Panc1 (cell line): ENCODE measurements around the gene SH3RF2. TPM values are rescaled to one million over a fixed set of nuclear protein-coding genes. Genes with fewer than 3 reads are reported as not detected.

Experiments
- ATAC-seq: fragments of 200-7000 bp; cut with Tn5 transposase; 2 replicates; pipeline ENCODE4 v1.9.1; 2020; ENCODE audit warnings: mild to moderate bottlenecking, moderate library complexity
- BruUV-seq: library from RNA; stranded (reverse); fragments of 400-500 nt; replicated peaks from 2 replicates; lab custom pipeline; 2021; lab: Mats Ljungman, UMichigan
- CTCF ChIA-PET: fragments of 300-600 bp; sonication (Branson Sonifier 250); formaldehyde crosslinking; loops from one replicate; lab custom pipeline; 2022; ENCODE audit warnings: antibody characterized with exemption; lab: Charles Lee
- POLR2A ChIA-PET: fragments of 300-600 bp; sonication (Branson Sonifier 250); formaldehyde crosslinking; loops from one replicate; lab custom pipeline; 2022; ENCODE audit warnings: antibody characterized with exemption; lab: Charles Lee
- DNase-seq: peaks from one replicate; pipeline ENCODE4 v3.0.0-alpha.2; 2010; ENCODE audit warnings: low read depth, low spot score
- H3K27ac ChIP-seq: 2 replicates; pipeline ENCODE4 v1.5.1; 2011; ENCODE audit warnings: mild to moderate bottlenecking, low read length, inconsistent platforms
- H3K27me3 ChIP-seq: fragments of 200-500 bp; sonication (Bioruptor generic); 2 replicates; pipeline ENCODE4 v1.6.0; 2014; ENCODE audit warnings: low read length, inconsistent platforms; ENCODE audit not compliant: control insufficient read depth, insufficient read depth
- H3K36me3 ChIP-seq: fragments of 200-500 bp; sonication (Bioruptor generic); 2 replicates; pipeline ENCODE4 v1.5.1; 2014; ENCODE audit warnings: inconsistent platforms, mild to moderate bottlenecking, low read length, moderate library complexity; ENCODE audit not compliant: control insufficient read depth, insufficient read depth
- H3K4me1 ChIP-seq: 2 replicates; pipeline ENCODE4 v1.5.1; 2011; ENCODE audit warnings: inconsistent platforms, mild to moderate bottlenecking, low read length, moderate library complexity; ENCODE audit not compliant: control insufficient read depth, insufficient read depth
- H3K4me3 ChIP-seq, 2 experiments: 2 replicates each; pipeline ENCODE4 v1.5.1; 2011 to 2012; ENCODE audit warnings: low read depth in 2 of 2, low read length in 2 of 2, mild to moderate bottlenecking in 2 of 2, inconsistent platforms in 1 of 2, moderate library complexity in 1 of 2
- H3K9me3 ChIP-seq: fragments of 200-500 bp; sonication (Bioruptor generic); 2 replicates; pipeline ENCODE4 v1.5.1; 2014; ENCODE audit warnings: low read depth, mild to moderate bottlenecking, inconsistent platforms, low read length, moderate library complexity; ENCODE audit not compliant: control insufficient read depth, insufficient read depth
- POLR2AphosphoS5 ChIP-seq: IDR thresholded peaks from 2 replicates; pipeline ENCODE4 v1.6.1; 2012; ENCODE audit warnings: mild to moderate bottlenecking, low read depth, low read length, moderate library complexity
- SIN3A ChIP-seq: IDR thresholded peaks from 2 replicates; pipeline ENCODE4 v1.6.1; 2012; ENCODE audit warnings: low read depth, mild to moderate bottlenecking, low read length, moderate library complexity, borderline replicate concordance; ENCODE audit not compliant: insufficient read depth
- TCF7L2 ChIP-seq: IDR thresholded peaks from 2 replicates; pipeline ENCODE4 v1.6.1; 2011; ENCODE audit warnings: mild to moderate bottlenecking, low read depth, low read length, inconsistent platforms
- in situ Hi-C: cut with HindIII; loops from 2 replicates; pipeline ENCODE4 v1.10.0; 2016; ENCODE audit warnings: low sequenced_read_pairs, low pct_unique_long_range_greater_than_20kb
- intact Hi-C: fragments of 100-400 bp; cut with micrococcal nuclease; formaldehyde crosslinking; loops from one replicate; pipeline ENCODE4 v1.10.0; 2022; ENCODE audit not compliant: unreplicated experiment
- total RNA-seq: library from RNA; stranded (reverse); gene quantifications from one replicate; pipeline ENCODE4 v1.2.1, GENCODE V29; 2021; ENCODE audit not compliant: unreplicated experiment
- TF ChIP-seq, protein P1 (sequence below): fragments of 450-650 bp; IDR thresholded peaks from 2 replicates; pipeline ENCODE4 v1.5.1; 2017; ENCODE audit warnings: mild to moderate bottlenecking
- TF ChIP-seq, protein P2 (sequence below), 2 experiments: IDR thresholded peaks; 2 replicates each; pipeline ENCODE4 v1.6.1; 2011 to 2012; ENCODE audit warnings: low read depth in 2 of 2, control low read depth in 1 of 2, low read length in 1 of 2, mild to moderate bottlenecking in 1 of 2, moderate library complexity in 1 of 2; ENCODE audit not compliant: insufficient read depth in 1 of 2

Gene SH3RF2
- total RNA-seq, 1 experiment from 2014 or later: 23.1 TPM

DNA sequence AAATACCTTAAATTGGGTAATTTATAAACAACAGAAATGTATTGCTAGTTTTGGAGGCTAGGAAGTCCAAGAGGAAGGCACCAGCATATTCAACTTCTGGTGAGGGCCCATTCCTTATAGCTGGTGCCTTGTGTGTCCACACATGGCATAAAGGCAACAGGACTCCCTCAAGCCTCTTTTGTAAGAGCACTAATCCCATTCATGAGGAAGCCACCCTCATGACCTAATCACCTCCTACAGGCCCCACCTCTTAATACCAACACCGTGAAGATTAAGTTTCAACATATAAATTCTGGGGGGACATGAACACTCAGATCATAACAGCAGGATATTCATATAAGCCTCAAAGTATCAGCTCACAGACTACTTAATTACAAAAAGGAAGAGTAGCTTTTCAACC, 173.0 kb downstream of the SH3RF2 start:
- TF ChIP-seq, protein P1, sequence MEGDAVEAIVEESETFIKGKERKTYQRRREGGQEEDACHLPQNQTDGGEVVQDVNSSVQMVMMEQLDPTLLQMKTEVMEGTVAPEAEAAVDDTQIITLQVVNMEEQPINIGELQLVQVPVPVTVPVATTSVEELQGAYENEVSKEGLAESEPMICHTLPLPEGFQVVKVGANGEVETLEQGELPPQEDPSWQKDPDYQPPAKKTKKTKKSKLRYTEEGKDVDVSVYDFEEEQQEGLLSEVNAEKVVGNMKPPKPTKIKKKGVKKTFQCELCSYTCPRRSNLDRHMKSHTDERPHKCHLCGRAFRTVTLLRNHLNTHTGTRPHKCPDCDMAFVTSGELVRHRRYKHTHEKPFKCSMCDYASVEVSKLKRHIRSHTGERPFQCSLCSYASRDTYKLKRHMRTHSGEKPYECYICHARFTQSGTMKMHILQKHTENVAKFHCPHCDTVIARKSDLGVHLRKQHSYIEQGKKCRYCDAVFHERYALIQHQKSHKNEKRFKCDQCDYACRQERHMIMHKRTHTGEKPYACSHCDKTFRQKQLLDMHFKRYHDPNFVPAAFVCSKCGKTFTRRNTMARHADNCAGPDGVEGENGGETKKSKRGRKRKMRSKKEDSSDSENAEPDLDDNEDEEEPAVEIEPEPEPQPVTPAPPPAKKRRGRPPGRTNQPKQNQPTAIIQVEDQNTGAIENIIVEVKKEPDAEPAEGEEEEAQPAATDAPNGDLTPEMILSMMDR: no peak
- TF ChIP-seq POLR2AphosphoS5: no peak
- TF ChIP-seq, protein P2, sequence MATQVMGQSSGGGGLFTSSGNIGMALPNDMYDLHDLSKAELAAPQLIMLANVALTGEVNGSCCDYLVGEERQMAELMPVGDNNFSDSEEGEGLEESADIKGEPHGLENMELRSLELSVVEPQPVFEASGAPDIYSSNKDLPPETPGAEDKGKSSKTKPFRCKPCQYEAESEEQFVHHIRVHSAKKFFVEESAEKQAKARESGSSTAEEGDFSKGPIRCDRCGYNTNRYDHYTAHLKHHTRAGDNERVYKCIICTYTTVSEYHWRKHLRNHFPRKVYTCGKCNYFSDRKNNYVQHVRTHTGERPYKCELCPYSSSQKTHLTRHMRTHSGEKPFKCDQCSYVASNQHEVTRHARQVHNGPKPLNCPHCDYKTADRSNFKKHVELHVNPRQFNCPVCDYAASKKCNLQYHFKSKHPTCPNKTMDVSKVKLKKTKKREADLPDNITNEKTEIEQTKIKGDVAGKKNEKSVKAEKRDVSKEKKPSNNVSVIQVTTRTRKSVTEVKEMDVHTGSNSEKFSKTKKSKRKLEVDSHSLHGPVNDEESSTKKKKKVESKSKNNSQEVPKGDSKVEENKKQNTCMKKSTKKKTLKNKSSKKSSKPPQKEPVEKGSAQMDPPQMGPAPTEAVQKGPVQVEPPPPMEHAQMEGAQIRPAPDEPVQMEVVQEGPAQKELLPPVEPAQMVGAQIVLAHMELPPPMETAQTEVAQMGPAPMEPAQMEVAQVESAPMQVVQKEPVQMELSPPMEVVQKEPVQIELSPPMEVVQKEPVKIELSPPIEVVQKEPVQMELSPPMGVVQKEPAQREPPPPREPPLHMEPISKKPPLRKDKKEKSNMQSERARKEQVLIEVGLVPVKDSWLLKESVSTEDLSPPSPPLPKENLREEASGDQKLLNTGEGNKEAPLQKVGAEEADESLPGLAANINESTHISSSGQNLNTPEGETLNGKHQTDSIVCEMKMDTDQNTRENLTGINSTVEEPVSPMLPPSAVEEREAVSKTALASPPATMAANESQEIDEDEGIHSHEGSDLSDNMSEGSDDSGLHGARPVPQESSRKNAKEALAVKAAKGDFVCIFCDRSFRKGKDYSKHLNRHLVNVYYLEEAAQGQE (IDR thresholded peaks at IDR 0.05; ENCODE audit: insufficient read depth in 1 of 2, low read depth in 2 of 2, low read length in 1 of 2): no peak
- TF ChIP-seq TCF7L2: no peak
- no peak for TF ChIP-seq SIN3A
- Histone ChIP-seq H3K4me1 (no peaks in the 10 kb centered on the region), H3K9me3 (no peaks in the 10 kb centered on the region), H3K4me3 (no peak overlapping the region), H3K27me3 (no peaks in the 10 kb centered on the region), H3K36me3 (peaks cover 14% of the 10 kb centered on the region), H3K27ac (no peak overlapping the region)
- ATAC-seq: no peak
- POLR2A ChIA-PET: no interaction called here
- in situ Hi-C loops: no loop called here
- no TSS peak for BruUV-seq
- intact Hi-C loops: no loop called here
- no peak for DNase-seq
- CTCF ChIA-PET: no interaction called here

DNA sequence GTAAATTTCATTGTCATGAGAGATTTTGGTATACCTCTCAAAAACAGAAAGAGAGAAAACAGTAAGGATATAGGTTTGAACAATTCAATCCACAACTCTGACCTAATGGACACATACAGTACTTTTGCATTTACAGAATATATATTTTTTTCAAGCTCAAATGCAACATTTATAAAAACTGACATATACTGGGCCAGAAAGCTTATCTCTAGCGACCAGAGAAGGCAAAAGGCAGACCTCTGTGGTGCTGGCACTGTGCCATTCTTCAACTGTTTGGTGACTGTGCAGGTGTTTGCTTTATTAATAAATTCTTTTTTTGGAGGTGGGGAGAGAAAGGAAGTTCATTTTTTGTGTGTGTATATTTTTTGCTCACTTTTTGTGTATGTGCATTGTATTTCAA, 175.0 kb downstream of the SH3RF2 start:
- no peak for TF ChIP-seq POLR2AphosphoS5
- TF ChIP-seq TCF7L2: no peak
- no peak for TF ChIP-seq SIN3A
- TF ChIP-seq, protein P2 (IDR thresholded peaks at IDR 0.05; ENCODE audit: insufficient read depth in 1 of 2, low read depth in 2 of 2, low read length in 1 of 2): no peak
- TF ChIP-seq, protein P1: no peak
- Histone ChIP-seq H3K4me3 (no peak overlapping the region), H3K4me1 (no peaks in the 10 kb centered on the region), H3K9me3 (no peaks in the 10 kb centered on the region), H3K36me3 (peaks cover 18% of the 10 kb centered on the region), H3K27me3 (no peaks in the 10 kb centered on the region), H3K27ac (no peak overlapping the region)
- DNase-seq (no peak), ATAC-seq (no peak)
- ChIA-PET CTCF (no interaction called here), POLR2A (no interaction called here)
- intact Hi-C loops (no loop called here), in situ Hi-C loops (no loop called here)
- BruUV-seq: no TSS peak
